Activated naive CD8-positive, alpha-beta T cell treated with anti-CD3 and anti-CD28 coated beads, Interleukin-2, amount 10 ng/mL, durations not matched to agents 7 days and 5 days (primary cell): Measurements from ENCODE around the gene S100A2. TPM values are rescaled to one million over a fixed set of nuclear protein-coding genes. Genes with fewer than 3 reads are reported as not detected.

Source experiments
- ATAC-seq: fragments of 150-1000 bp; cut with Tn5 transposase; one replicate; pipeline ENCODE4 v1.10.0; 2021; ENCODE audit warnings: low read depth, moderate library complexity
- POLR2A ChIA-PET: fragments of 350-600 bp; sonication (Branson Sonifier 250); formaldehyde crosslinking; loops from one replicate; lab custom pipeline; 2021; ENCODE audit warnings: antibody characterized with exemption; lab: Charles Lee
- DNase-seq: peaks from one replicate; pipeline ENCODE4 v3.0.0; 2021
- H3K27ac Mint-ChIP-seq: one replicate; pipeline ENCODE4 v1.8.0; 2022; ENCODE audit warnings: mild to moderate bottlenecking, mixed read lengths
- H3K27me3 Mint-ChIP-seq: one replicate; pipeline ENCODE4 v1.8.0; 2022; ENCODE audit warnings: mild to moderate bottlenecking, moderate library complexity, mixed read lengths
- H3K36me3 Mint-ChIP-seq: one replicate; pipeline ENCODE4 v1.8.0; 2021; ENCODE audit warnings: mild to moderate bottlenecking, mixed read lengths
- H3K4me1 Mint-ChIP-seq: one replicate; pipeline ENCODE4 v1.8.0; 2021; ENCODE audit warnings: mixed read lengths
- H3K4me3 Mint-ChIP-seq: one replicate; pipeline ENCODE4 v1.8.0; 2022; ENCODE audit warnings: mild to moderate bottlenecking, moderate library complexity, mixed read lengths
- H3K9me3 Mint-ChIP-seq: one replicate; pipeline ENCODE4 v1.8.0; 2021; ENCODE audit warnings: mixed read lengths
- total RNA-seq, 2 experiments: library from RNA; stranded (reverse); gene quantifications; one replicate each; pipeline ENCODE4 v1.2.3, GENCODE V29; 2021

The S100A2 gene
- total RNA-seq: not detected

DNA sequence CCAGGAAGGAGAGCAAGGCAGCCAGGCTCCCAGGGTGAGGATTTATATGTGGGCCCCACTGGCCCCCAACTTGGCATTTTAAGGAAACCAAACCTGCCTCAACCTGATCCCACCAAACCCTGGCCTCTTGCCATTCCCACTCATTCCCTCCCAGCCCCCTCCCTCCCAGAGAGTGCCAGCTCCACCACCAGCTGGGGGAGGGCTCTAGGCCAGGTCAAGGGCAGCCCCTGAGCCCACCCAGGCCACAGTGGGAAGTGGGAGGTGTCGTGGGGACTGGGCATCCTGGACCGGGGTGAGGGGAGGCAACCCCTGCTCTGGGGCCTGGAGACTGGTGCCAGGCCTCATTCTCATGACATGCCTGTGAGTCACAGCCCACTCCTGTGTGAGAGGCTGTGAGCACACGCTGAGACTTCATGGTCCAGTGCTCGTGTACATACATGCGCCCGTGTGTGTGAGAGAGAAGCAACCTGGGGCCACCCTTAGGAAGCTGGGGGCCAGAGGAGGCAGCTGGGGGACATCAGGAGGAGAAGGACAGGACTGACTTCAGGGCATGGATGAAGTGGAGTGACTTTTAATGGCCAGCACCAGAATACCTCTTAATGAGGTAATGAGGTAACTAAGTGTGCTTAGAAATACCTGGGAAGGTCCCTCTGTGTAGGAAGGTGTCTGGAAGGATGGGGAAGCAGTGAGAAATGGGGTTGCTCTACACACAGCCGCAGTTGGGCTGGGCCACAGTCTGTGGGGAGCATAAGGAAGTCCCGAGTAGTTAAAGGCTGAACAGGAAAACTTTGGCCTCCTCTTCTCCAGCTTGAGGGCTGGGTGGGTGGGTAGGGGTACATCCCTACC lies at the start of gene S100A2:
TSS of gene S100A2 (minus strand) at position 316 of the 846 bp plus-strand sequence. CDS start 1,967 bp downstream, outside the sequence.
- H3K27me3 Mint-ChIP-seq: peaks cover 5% of the 10 kb centered on the region
- H3K27ac Mint-ChIP-seq: peak within 1 kb of the TSS; percentile 92
- peak; percentile 6 for ATAC-seq
- H3K9me3 Mint-ChIP-seq: no peaks in the 10 kb centered on the region
- peaks cover 23% of the 10 kb centered on the region for H3K4me1 Mint-ChIP-seq
- POLR2A ChIA-PET: interaction anchor here (0.7 to 4.1 kb wide), 6 partner anchors 14 to 68 kb away, joined by 3 to 68 read pairs (median 8); partner anchors contain the start of genes CHTOP, S100A4, S100A5 and S100A6
- no peaks in the 10 kb centered on the region for H3K36me3 Mint-ChIP-seq
- no peak for DNase-seq
- H3K4me3 Mint-ChIP-seq: peak within 1 kb of the TSS; percentile 37

DNA sequence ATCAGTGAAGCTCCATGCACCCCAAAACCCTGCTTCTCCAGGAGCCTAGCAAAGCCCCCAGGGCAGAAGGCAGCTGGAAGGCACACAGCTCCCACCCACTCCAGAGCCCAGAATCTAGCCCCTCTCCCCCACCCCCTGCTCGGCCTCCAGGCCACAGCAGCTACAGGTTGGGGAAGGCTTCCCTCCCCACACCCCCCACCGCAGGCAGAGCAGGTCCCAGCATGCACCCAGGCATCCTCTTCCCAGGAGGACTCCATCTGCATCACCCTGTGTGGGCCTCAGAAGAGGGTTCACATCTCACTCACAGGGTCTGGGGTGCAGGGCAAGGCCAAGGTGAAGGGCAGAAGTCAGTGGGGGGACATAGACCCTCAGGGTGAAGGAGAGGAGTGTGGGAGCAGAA lies 49.8 kb upstream of the S100A2 start:
- Mint-ChIP-seq H3K9me3 (no peaks in the 10 kb centered on the region), H3K36me3 (no peaks in the 10 kb centered on the region), H3K4me1 (no peaks in the 10 kb centered on the region), H3K27ac (no peak overlapping the region), H3K27me3 (peaks cover 4% of the 10 kb centered on the region), H3K4me3 (no peak overlapping the region)
- POLR2A ChIA-PET: interaction anchor here (1.0 to 1.2 kb wide), 2 partner anchors 18 to 83 kb away, joined by 3 to 5 read pairs; partner anchors contain the start of gene CHTOP
- DNase-seq (no peak), ATAC-seq (no peak)

DNA sequence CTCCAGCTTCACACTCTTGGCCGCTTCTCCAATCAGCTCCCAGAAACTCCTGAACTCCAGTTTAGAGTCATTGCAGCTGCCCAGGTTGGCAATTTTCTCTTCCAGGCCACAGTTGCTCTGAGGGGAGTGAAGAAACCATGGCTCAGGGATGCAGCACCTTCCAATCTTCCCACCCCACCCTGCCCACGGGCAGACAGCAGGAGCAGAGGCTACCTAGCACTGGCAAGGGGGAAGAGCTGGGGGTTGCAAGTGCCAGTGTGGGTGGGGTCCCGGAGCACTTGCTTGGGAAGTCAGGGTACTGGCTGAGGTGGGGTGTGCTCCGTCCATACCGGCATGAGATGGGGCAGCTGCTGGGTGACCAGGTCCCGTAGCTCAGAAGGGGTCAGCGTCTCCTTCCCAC lies 49.3 kb upstream of the S100A2 start:
- POLR2A ChIA-PET: interaction anchor here (1.0 kb wide), 1 partner anchor 82 kb away, joined by 3 read pairs; no protein-coding TSS in a partner anchor
- ATAC-seq: no peak

DNA sequence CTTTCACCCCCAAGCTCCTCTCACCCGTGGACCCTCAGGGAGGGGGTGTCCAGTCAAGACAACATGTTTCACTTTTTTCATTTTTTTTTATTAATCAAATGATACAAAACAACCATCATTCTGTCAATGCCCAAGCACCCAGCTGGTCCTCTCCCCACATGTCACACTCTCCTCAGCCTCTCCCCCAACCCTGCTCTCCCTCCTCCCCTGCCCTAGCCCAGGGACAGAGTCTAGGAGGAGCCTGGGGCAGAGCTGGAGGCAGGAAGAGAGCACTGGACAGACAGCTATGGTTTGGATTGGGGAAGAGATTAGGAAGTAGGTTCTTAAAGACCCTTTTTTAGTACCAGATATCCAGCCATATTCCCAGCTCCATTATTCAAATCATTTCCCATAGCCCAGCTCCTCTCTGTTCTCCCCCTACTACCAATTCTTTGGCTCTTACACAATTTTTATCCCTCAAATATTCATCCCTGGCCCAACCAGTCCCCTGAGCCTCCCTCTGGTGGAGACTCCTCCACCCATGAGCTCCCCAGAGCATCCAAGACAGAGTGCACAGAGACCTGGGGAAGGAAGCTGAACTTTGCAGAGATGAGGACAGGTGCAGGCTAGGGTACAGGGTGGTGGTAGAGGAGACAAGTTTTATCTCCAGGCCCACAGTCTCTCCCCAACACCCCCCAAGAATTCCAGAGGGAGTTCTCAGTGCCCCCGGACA lies 48.7 kb upstream of the S100A2 start:
- Mint-ChIP-seq H3K4me3 (no peak overlapping the region), H3K9me3 (no peaks in the 10 kb centered on the region), H3K36me3 (no peaks in the 10 kb centered on the region), H3K27me3 (peaks cover 4% of the 10 kb centered on the region), H3K27ac (no peak overlapping the region), H3K4me1 (no peaks in the 10 kb centered on the region)
- POLR2A ChIA-PET: interaction anchor here (1.0 kb wide), 1 partner anchor 82 kb away, joined by 3 read pairs; no protein-coding TSS in a partner anchor
- ATAC-seq: no peak
- DNase-seq: no peak

More for the DNA sequence above, 49.3 kb upstream of the S100A2 start:
- DNase-seq: no peak
- Mint-ChIP-seq H3K4me3 (no peak overlapping the region), H3K4me1 (no peaks in the 10 kb centered on the region), H3K27ac (no peak overlapping the region), H3K27me3 (peaks cover 4% of the 10 kb centered on the region), H3K9me3 (no peaks in the 10 kb centered on the region), H3K36me3 (no peaks in the 10 kb centered on the region)

DNA sequence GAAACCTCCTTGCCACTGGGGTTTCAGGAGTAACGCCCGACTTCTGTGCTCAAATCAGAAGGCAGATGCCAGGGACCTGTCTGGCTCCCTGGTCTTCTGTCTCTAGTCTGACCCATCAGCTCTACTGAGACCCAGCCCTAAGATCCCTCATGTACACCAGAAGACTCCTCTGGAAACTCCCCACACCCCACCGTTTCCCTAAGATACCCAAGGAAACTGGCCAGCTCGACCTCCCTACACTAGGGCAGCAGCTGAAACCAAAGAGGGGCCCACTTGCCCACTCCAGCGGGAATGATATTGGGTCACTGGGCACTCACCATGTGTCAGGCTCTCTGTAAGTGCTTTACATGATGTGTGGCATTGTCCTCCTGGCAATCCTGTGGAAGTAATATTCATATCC lies 47.8 kb upstream of the S100A2 start:
- DNase-seq (no peak), ATAC-seq (no peak)
- no peak overlapping the region for H3K4me3 Mint-ChIP-seq
- peaks cover 4% of the 10 kb centered on the region for H3K27me3 Mint-ChIP-seq
- H3K27ac Mint-ChIP-seq: no peak overlapping the region
- POLR2A ChIA-PET: interaction anchor here (2.0 kb wide), 1 partner anchor 21 kb away, joined by 7 read pairs; the partner anchor contains the start of gene CHTOP
- no peaks in the 10 kb centered on the region for H3K4me1 Mint-ChIP-seq
- no peaks in the 10 kb centered on the region for H3K9me3 Mint-ChIP-seq
- H3K36me3 Mint-ChIP-seq: no peaks in the 10 kb centered on the region

DNA sequence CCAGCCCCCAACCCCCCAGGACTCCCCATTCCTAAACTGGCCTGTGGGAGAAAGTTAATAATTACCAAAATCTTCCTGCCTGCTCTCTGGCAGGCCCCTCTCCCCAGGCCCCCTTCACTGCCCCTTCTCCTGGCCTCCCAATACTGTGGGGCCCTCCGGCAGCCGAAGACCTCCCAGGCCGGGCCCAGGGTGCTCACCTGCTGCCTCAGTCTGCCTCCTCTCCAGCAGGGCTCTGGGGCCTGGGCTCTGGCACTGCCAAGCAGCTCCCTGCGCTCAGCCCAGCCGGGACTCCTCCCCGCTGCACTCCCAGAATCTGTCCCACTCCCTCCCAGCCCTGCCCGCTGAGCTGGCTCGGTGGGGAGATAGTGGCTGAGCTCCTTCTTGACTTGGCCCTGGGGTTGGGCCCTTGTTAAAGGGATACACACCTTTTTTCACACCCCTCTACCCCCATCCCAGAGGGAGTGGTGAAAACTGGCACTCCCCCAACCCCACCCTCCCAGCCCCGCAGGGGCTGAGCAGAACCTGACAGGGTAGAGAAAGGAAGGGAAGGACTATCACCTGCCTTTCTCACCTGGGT lies 47.2 kb upstream of the S100A2 start, which contains the start of gene S100A16:
TSS of gene S100A16 (minus strand) at position 383 of the 577 bp plus-strand sequence. CDS start 4,986 bp downstream, outside the sequence.
- POLR2A ChIA-PET: interaction anchor here (0.6 to 2.0 kb wide), 2 partner anchors 21 to 41 kb away, joined by 3 to 7 read pairs; partner anchors contain the start of gene CHTOP
- no peak within 1 kb of the TSS for H3K4me3 Mint-ChIP-seq
- ATAC-seq (no peak), DNase-seq (no peak)
- H3K27me3 Mint-ChIP-seq: peaks cover 4% of the 10 kb centered on the region
- H3K9me3 Mint-ChIP-seq: no peaks in the 10 kb centered on the region
- no peaks in the 10 kb centered on the region for H3K36me3 Mint-ChIP-seq
- no peak within 1 kb of the TSS for H3K27ac Mint-ChIP-seq
- H3K4me1 Mint-ChIP-seq: no peaks in the 10 kb centered on the region

DNA sequence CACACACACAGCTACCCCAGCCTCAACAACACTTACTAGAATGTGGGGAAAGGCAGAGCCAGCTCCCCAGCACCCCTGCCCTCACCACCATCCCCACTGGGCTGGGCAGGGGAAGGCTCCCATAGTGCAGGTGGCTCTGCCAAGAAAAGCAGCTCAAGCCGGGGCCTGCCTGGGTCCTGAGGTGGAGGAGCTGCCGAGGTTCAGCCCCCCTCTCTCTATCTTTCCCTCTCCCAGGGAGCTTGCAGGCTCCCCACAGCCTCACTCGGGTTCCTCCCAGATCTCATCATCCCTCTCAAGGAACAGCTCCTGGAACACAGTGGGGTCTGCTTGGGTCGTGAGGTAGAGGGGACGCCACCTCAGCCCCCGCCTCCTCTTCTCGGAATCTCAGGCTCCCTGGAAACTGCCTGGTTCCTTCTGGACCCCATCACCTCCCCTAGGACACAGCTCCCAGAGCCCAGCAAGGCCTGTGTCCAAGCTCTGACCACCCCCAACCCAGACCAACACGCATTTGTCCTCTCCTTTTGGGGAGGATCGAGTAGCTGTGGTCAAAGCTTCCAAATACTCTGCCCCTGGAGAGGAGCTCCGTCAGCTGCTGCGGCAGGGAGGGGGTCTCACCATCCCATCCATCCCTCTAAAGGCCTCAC lies 46.6 kb upstream of the S100A2 start:
- DNase-seq (no peak), ATAC-seq (no peak)
- Mint-ChIP-seq H3K9me3 (no peaks in the 10 kb centered on the region), H3K36me3 (no peaks in the 10 kb centered on the region), H3K4me3 (no peak overlapping the region), H3K27ac (no peak overlapping the region), H3K27me3 (peaks cover 4% of the 10 kb centered on the region), H3K4me1 (no peaks in the 10 kb centered on the region)
- POLR2A ChIA-PET: interaction anchor here (0.6 to 2.0 kb wide), 2 partner anchors 22 to 40 kb away, joined by 3 to 7 read pairs; partner anchors contain the start of gene CHTOP

DNA sequence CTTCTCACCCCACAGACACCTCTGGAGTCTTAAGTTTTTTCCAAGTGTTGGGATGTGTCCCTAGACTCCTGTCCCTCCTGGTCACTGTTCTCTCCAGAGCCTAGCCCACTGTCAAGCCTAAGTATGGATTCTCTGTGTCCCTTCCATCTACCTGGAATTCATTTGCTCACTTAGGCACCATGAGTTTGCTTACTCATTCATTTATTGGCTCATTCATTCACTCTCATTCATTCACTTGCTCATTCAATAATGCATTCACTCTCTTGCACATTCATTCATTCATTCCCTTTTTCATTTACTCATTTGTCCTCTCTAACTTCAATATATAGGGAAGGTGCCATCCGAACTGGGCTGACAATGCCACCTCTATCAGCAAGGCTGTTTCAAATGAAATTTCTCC lies 45.7 kb upstream of the S100A2 start:
- Mint-ChIP-seq H3K36me3 (no peaks in the 10 kb centered on the region), H3K9me3 (no peaks in the 10 kb centered on the region), H3K27me3 (peaks cover 4% of the 10 kb centered on the region), H3K4me3 (no peak overlapping the region), H3K4me1 (no peaks in the 10 kb centered on the region), H3K27ac (no peak overlapping the region)
- no peak for ATAC-seq
- POLR2A ChIA-PET: interaction anchor here (2.0 kb wide), 1 partner anchor 23 kb away, joined by 7 read pairs; the partner anchor contains the start of gene CHTOP
- DNase-seq: no peak

DNA sequence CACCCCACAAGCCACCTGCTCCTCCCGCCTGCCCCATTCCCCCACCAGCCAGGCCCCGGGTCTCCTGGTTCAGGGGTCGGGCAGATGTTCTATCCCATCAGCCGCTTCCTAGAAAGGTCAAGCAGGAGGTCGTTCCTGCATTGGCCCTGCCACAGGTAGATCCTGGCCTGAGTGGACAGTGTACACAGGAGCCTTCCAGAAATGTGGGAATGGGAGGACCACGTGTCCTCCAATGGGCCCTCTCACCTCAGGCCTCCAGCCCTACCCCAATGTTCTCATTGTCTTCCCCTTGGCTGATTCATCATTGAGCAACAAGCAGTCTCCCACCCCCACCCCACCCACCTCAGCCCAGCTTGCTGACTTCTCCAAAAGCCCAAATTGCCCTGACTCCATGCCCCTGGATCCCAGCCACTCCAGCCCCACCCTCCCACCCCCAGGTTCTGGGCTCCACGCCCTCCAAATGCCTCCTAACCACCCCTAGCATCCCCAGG lies 45.2 kb upstream of the S100A2 start:
- POLR2A ChIA-PET: no interaction called here
- Mint-ChIP-seq H3K27ac (no peak overlapping the region), H3K36me3 (no peaks in the 10 kb centered on the region), H3K9me3 (no peaks in the 10 kb centered on the region), H3K27me3 (peaks cover 4% of the 10 kb centered on the region), H3K4me1 (no peaks in the 10 kb centered on the region), H3K4me3 (no peak overlapping the region)
- ATAC-seq (no peak), DNase-seq (no peak)

DNA sequence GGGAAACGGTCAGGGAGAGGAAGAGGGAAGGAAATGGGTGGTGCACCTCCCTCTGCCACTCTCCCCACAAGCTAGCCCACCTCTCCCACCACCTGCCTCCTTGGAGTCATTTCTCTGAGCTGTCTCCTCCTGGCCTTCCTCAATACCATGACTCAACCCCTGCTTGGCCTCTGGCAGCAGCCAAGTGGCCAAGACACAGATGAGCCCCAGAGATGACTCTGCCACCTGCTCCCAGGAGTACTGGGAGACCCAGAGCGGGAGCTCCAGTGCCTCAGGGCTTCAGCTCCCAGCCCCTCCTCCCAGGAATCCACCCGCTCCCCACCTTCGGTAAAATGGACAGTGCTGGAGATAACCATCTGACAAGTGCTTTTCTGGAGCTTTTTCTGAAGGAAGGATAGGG lies 44.7 kb upstream of the S100A2 start:
- POLR2A ChIA-PET: no interaction called here
- Mint-ChIP-seq H3K27ac (no peak overlapping the region), H3K4me1 (no peaks in the 10 kb centered on the region), H3K36me3 (no peaks in the 10 kb centered on the region), H3K4me3 (no peak overlapping the region), H3K9me3 (no peaks in the 10 kb centered on the region), H3K27me3 (peaks cover 4% of the 10 kb centered on the region)
- no peak for DNase-seq
- no peak for ATAC-seq

DNA sequence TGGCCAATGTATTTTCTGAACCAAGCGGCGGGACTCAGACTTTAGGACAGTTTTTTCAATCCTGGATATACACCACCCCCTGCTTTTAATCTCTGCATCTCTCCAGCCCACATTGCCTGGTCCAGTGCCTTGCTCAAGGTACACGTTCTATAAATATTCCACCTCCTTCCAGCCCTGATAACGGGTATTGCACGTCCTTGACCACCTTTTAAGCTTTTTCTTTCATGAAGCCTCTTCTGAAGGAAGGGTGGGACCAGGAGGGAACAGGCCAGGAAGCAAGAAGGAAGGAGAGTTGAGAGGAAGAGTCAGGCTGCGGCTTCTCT lies 43.9 kb upstream of the S100A2 start:
- Mint-ChIP-seq H3K4me1 (no peaks in the 10 kb centered on the region), H3K36me3 (no peaks in the 10 kb centered on the region), H3K27me3 (peaks cover 4% of the 10 kb centered on the region), H3K27ac (peak overlapping the region; percentile 20), H3K9me3 (no peaks in the 10 kb centered on the region), H3K4me3 (no peak overlapping the region)
- DNase-seq (no peak), ATAC-seq (no peak)
- POLR2A ChIA-PET: no interaction called here

DNA sequence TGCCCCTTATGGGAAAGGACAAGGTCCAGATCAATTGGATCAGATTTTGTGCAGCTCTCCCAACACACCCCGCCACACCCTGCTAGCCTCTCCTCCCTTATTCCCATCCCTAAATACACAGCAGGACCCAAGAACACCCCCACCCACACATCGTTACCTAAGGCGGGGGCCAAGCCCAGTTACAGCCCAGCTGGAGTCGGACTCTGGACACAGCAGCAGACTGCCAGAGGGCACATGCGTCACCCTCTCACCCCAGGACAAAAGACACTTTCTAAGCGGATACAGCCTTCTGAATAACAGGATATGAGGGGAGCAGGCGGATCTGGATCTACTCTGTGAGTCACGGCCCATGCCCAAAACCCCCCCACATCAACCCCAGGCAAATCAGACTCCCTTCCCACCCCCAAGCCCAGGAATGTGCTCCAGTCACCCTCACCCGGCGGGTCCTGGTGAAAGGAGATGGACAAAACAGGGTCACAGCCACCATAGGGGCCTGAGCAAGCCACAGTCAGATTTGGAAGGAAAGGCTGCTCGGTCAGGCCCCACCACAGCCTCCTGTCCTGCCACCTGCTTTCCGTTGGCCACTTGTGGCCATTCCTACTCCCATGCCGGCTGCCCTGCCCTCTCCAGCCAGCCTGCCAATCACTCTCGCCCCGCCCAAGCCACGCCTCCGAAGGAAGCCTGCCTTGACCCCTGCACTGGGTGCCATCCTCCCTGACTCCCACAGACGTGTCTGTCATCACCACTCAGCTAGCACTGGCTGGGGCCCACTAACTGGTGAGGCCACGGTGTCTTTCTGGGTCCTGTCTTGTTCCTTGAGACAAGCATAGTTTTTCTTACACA lies 43.3 kb upstream of the S100A2 start:
- Mint-ChIP-seq H3K4me3 (no peak overlapping the region), H3K9me3 (no peaks in the 10 kb centered on the region), H3K4me1 (no peaks in the 10 kb centered on the region), H3K27ac (no peak overlapping the region), H3K36me3 (no peaks in the 10 kb centered on the region), H3K27me3 (peaks cover 4% of the 10 kb centered on the region)
- ATAC-seq: no peak
- POLR2A ChIA-PET: interaction anchor here (0.6 kb wide), 1 partner anchor 39 kb away, joined by 4 read pairs; no protein-coding TSS in a partner anchor
- DNase-seq: no peak
